SH-SY5Y (cell line): ENCODE measurements around the gene NKD1.

Source experiments
- GATA2 ChIP-seq: IDR thresholded peaks from 2 replicates; pipeline ENCODE4 v1.6.1; 2011; ENCODE audit warnings: mild to moderate bottlenecking, low read depth, low read length
- GATA3 ChIP-seq: IDR thresholded peaks from 2 replicates; pipeline ENCODE4 v1.6.1; 2011; ENCODE audit warnings: low read depth, mild to moderate bottlenecking, low read length, moderate library complexity

GRCh38 chr16:50570354-50570753 lies 22.2 kb downstream of the NKD1 start:
- TF ChIP-seq GATA2 (no peak), GATA3 (no peak)
